ENCODE data around the gene LMTK2. TPM values are rescaled to one million over a fixed set of nuclear protein-coding genes. Genes with fewer than 3 reads are reported as not detected.

Gene LMTK2
- total and polyA plus RNA-seq, 2 donors (not counting 1 experiment from before 2014, with no cell fraction given), result 4.9 to 13.1 TPM

DNA sequence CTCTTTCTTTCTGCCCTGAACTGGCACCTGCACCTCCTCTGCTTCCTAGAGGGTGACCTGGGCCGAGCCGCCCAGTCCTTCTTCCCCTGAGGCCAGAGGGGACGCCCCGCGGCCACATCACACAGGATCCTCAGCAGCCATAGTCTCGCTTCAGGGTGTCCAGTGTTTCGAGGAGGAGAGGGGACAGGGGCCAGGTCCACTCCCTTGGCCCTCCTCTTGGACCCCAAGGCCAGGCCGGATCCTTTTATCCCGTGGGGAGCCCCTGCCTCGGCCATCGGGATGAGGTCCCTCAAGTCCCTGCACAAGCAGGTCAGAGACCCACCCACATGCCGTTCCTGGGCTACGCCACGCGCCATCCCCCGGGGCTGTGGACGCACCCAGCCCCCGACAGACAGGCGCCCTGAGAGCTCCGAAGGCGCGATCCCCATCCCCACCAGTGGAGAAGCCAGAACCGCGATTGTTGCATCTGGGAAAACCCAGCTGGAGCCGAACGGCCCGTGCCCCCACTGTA, 108.2 kb downstream of the LMTK2 start:
- H3K4me1 ChIP-seq (ENCODE audit: control insufficient read depth in 2 of 2, insufficient read depth in 2 of 2, low read length in 2 of 2), result peaks cover 31% of the 10 kb centered on the region in 2 donors
- DNase-seq, result no peak
- 97% methylated on average over 24 of the region's 27 CpGs for WGBS (ENCODE audit: insufficient coverage)
- H3K36me3 ChIP-seq (replicated peaks in 1 of 2; ENCODE audit: control extremely low read depth in 1 of 2, control insufficient read depth in 1 of 2, extremely low read depth in 1 of 2, insufficient read depth in 2 of 2, low read length in 1 of 2), result peaks cover 0 to 16% of the 10 kb centered on the region in 2 experiments
- TF ChIP-seq EZH2 (IDR thresholded peaks at IDR 0.05; ENCODE audit: borderline replicate concordance, insufficient read depth, low read depth, low read length, poor library complexity, severe bottlenecking), result no peak
- TF ChIP-seq, protein P1, sequence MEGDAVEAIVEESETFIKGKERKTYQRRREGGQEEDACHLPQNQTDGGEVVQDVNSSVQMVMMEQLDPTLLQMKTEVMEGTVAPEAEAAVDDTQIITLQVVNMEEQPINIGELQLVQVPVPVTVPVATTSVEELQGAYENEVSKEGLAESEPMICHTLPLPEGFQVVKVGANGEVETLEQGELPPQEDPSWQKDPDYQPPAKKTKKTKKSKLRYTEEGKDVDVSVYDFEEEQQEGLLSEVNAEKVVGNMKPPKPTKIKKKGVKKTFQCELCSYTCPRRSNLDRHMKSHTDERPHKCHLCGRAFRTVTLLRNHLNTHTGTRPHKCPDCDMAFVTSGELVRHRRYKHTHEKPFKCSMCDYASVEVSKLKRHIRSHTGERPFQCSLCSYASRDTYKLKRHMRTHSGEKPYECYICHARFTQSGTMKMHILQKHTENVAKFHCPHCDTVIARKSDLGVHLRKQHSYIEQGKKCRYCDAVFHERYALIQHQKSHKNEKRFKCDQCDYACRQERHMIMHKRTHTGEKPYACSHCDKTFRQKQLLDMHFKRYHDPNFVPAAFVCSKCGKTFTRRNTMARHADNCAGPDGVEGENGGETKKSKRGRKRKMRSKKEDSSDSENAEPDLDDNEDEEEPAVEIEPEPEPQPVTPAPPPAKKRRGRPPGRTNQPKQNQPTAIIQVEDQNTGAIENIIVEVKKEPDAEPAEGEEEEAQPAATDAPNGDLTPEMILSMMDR (IDR thresholded peaks at IDR 0.05), result no peak
- H3K9me3 ChIP-seq (ENCODE audit: control extremely low read depth in 1 of 3, control insufficient read depth in 2 of 3, insufficient read depth in 1 of 3, low read length in 2 of 3), result peaks cover 0 to 12% (median 0%) of the 10 kb centered on the region in 3 donors
- Mint-ChIP-seq H3K27me3 (peaks cover 10% of the 10 kb centered on the region), H3K27ac (no peak overlapping the region), H3K4me1 (peaks cover 28% of the 10 kb centered on the region), H3K4me3 (no peak overlapping the region), H3K9me3 (ENCODE audit: insufficient read depth) (no peaks in the 10 kb centered on the region)
- ChIA-PET CTCF (interaction anchor here (1.1 kb wide), 1 partner anchor 45 kb away, joined by 3 read pairs; no protein-coding TSS in a partner anchor), POLR2A (no interaction called here)
- no peak overlapping the region for H3K4me3 ChIP-seq (ENCODE audit: control extremely low read depth in 1 of 5, extremely low read depth in 1 of 5, insufficient read depth in 1 of 5, low read depth in 2 of 5, low read length in 4 of 5)
- no peak overlapping the region for H3K27ac ChIP-seq (ENCODE audit: low read length in 2 of 2)
- ATAC-seq (ENCODE audit: low read depth), result no peak
- H4K20me1 ChIP-seq (ENCODE audit: control insufficient read depth, insufficient read depth, low read length, poor library complexity, severe bottlenecking), result peaks cover 39% of the 10 kb centered on the region
- H3K27me3 ChIP-seq (replicated peaks in 1 of 4; ENCODE audit: control extremely low read depth in 1 of 4, control insufficient read depth in 3 of 4, insufficient read depth in 4 of 4, low read length in 3 of 4), result peaks cover 0 to 25% (median 8%) of the 10 kb centered on the region in 4 experiments
- intact Hi-C loops (cut with micrococcal nuclease), result no loop called here
- no peak overlapping the region for H3K9ac ChIP-seq (ENCODE audit: low read length)
- no peak overlapping the region for H3K4me2 ChIP-seq (replicated peaks; ENCODE audit: low read depth, low read length, poor library complexity, severe bottlenecking)
- H2AFZ ChIP-seq (ENCODE audit: insufficient read depth, low read depth, low read length, poor library complexity, severe bottlenecking), result no peak overlapping the region
- no peaks in the 10 kb centered on the region for H3K79me2 ChIP-seq (ENCODE audit: control insufficient read depth, insufficient read depth, low read length)

Measured in B cell (primary cell).